ENCODE measurements around the gene ZBTB39.

Gene ZBTB39

GRCh38 chr12:56954958-56955355, 51.4 kb downstream of the ZBTB39 start:
- no peaks in the 10 kb centered on the region for H3K79me2 ChIP-seq (ENCODE audit: low read length)
- H3K9me3 ChIP-seq (ENCODE audit: insufficient read depth, low read length), result no peaks in the 10 kb centered on the region
- no peak overlapping the region for H2AFZ ChIP-seq (ENCODE audit: low read depth, low read length)
- no peaks in the 10 kb centered on the region for H3K4me1 ChIP-seq (ENCODE audit: low read length)
- H3K4me2 ChIP-seq (ENCODE audit: low read length), result no peak overlapping the region
- TF ChIP-seq CTCF (IDR thresholded peaks at IDR 0.05; ENCODE audit: low read depth, low read length) (no peak), EZH2phosphoT487 (IDR thresholded peaks at IDR 0.05; ENCODE audit: low read depth) (no peak)
- H4K20me1 ChIP-seq (ENCODE audit: insufficient read depth, low read length), result no peaks in the 10 kb centered on the region
- H3K27ac ChIP-seq (ENCODE audit: low read length), result no peak overlapping the region
- no peaks in the 10 kb centered on the region for H3K36me3 ChIP-seq (replicated peaks; ENCODE audit: low read depth, low read length)
- no peak overlapping the region for H3K4me3 ChIP-seq (ENCODE audit: low read length)
- H3K27me3 ChIP-seq (ENCODE audit: low read depth, low read length), result peaks cover 10% of the 10 kb centered on the region; the same call in 1 of the 2 replicates
- no peak overlapping the region for H3K9ac ChIP-seq (ENCODE audit: low read length)

- Histone ChIP-seq H3K36me3 (replicated peaks; ENCODE audit: low read depth, low read length) (no peaks in the 10 kb centered on the region), H3K4me3 (ENCODE audit: low read length) (no peak overlapping the region), H4K20me1 (ENCODE audit: insufficient read depth, low read length) (no peaks in the 10 kb centered on the region), H2AFZ (ENCODE audit: low read depth, low read length) (no peak overlapping the region), H3K79me2 (ENCODE audit: low read length) (no peaks in the 10 kb centered on the region), H3K9ac (ENCODE audit: low read length) (no peak overlapping the region), H3K9me3 (ENCODE audit: insufficient read depth, low read length) (no peaks in the 10 kb centered on the region), H3K27me3 (ENCODE audit: low read depth, low read length) (peaks cover 10% of the 10 kb centered on the region; the same call in 1 of the 2 replicates), H3K27ac (ENCODE audit: low read length) (no peak overlapping the region), H3K4me2 (ENCODE audit: low read length) (no peak overlapping the region), H3K4me1 (ENCODE audit: low read length) (no peaks in the 10 kb centered on the region)
- TF ChIP-seq CTCF (IDR thresholded peaks at IDR 0.05; ENCODE audit: low read depth, low read length) (no peak), EZH2phosphoT487 (IDR thresholded peaks at IDR 0.05; ENCODE audit: low read depth) (no peak)
Measured at GRCh38 chr12:56954057-56954957, 52.0 kb downstream of the ZBTB39 start.

- H3K27me3 ChIP-seq (ENCODE audit: low read depth, low read length), result peaks cover 9% of the 10 kb centered on the region; the same call in 1 of the 2 replicates
- H3K79me2 ChIP-seq (ENCODE audit: low read length), result no peaks in the 10 kb centered on the region
- no peak overlapping the region for H3K4me3 ChIP-seq (ENCODE audit: low read length)
- H2AFZ ChIP-seq (ENCODE audit: low read depth, low read length), result no peak overlapping the region
- H3K9me3 ChIP-seq (ENCODE audit: insufficient read depth, low read length), result no peaks in the 10 kb centered on the region
- no peak overlapping the region for H3K4me2 ChIP-seq (ENCODE audit: low read length)
- H3K27ac ChIP-seq (ENCODE audit: low read length), result no peak overlapping the region
- TF ChIP-seq EZH2phosphoT487 (IDR thresholded peaks at IDR 0.05; ENCODE audit: low read depth), result no peak
- TF ChIP-seq CTCF (IDR thresholded peaks at IDR 0.05; ENCODE audit: low read depth, low read length), result no peak
- H3K36me3 ChIP-seq (replicated peaks; ENCODE audit: low read depth, low read length), result no peaks in the 10 kb centered on the region
- H4K20me1 ChIP-seq (ENCODE audit: insufficient read depth, low read length), result no peaks in the 10 kb centered on the region
- no peak overlapping the region for H3K9ac ChIP-seq (ENCODE audit: low read length)
- H3K4me1 ChIP-seq (ENCODE audit: low read length), result no peaks in the 10 kb centered on the region
Measured at GRCh38 chr12:56953314-56953713, 53.0 kb downstream of the ZBTB39 start.

GRCh38 chr12:56951582-56952339, 54.6 kb downstream of the ZBTB39 start:
- H3K9ac ChIP-seq (ENCODE audit: low read length), result no peak overlapping the region
- H3K36me3 ChIP-seq (replicated peaks; ENCODE audit: low read depth, low read length), result no peaks in the 10 kb centered on the region
- TF ChIP-seq CTCF (IDR thresholded peaks at IDR 0.05; ENCODE audit: low read depth, low read length) (no peak), EZH2phosphoT487 (IDR thresholded peaks at IDR 0.05; ENCODE audit: low read depth) (no peak)
- H3K79me2 ChIP-seq (ENCODE audit: low read length), result no peaks in the 10 kb centered on the region
- H3K27me3 ChIP-seq (ENCODE audit: low read depth, low read length), result 0 out of 2 replicates have a peak, but pooled peaks cover 6% of the 10 kb centered on the region
- H2AFZ ChIP-seq (ENCODE audit: low read depth, low read length), result no peak overlapping the region
- no peak overlapping the region for H3K4me3 ChIP-seq (ENCODE audit: low read length)
- H3K27ac ChIP-seq (ENCODE audit: low read length), result no peak overlapping the region
- H4K20me1 ChIP-seq (ENCODE audit: insufficient read depth, low read length), result no peaks in the 10 kb centered on the region
- no peaks in the 10 kb centered on the region for H3K4me1 ChIP-seq (ENCODE audit: low read length)
- no peaks in the 10 kb centered on the region for H3K9me3 ChIP-seq (ENCODE audit: insufficient read depth, low read length)
- no peak overlapping the region for H3K4me2 ChIP-seq (ENCODE audit: low read length)
